LNCAP (cell line): ENCODE data around the gene DLGAP1.

Source experiments
- TF ChIP-seq, protein P1 (sequence below): fragments of 450-650 bp; IDR thresholded peaks from 2 replicates; pipeline ENCODE4 v1.5.1; 2017; ENCODE audit warnings: mild to moderate bottlenecking

Gene DLGAP1

DNA sequence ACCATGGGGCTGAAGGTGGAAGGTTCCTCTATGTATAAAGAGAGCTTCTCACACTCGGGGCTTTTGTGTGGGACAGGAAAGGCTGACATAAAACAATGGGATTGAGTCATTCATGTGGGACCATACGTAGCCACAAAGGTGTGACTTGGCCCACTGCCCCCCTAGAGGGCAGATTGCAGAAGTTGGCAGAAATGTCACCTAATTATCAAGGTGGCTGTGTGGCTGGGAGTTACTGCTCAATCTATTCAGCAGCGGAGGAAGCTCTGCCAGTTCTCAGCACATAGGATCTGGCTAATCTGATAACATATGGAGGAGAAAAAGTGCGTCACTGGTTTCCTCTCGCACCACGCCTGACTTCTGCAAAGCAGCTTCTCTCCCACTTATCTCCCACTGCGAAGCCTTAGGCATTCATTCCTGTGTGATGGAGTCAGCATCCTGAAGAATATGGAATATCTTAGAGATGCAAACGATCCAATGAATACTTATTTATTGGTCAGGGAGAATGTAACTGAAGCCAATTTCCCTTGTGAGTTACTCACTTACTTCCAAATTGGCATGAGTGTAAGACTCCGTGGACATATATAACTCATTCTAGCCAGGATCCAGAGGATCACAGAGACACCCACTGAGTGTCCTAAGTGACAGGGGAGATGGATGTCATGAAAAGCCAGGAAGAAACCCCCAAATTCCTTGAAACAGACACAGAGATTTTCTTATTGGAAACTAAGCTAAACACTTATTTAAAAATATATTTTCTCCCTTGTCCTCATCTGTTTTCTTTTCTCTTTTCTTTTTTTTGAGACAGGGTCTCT lies 660.4 kb downstream of the DLGAP1 start:
- TF ChIP-seq, protein P1, sequence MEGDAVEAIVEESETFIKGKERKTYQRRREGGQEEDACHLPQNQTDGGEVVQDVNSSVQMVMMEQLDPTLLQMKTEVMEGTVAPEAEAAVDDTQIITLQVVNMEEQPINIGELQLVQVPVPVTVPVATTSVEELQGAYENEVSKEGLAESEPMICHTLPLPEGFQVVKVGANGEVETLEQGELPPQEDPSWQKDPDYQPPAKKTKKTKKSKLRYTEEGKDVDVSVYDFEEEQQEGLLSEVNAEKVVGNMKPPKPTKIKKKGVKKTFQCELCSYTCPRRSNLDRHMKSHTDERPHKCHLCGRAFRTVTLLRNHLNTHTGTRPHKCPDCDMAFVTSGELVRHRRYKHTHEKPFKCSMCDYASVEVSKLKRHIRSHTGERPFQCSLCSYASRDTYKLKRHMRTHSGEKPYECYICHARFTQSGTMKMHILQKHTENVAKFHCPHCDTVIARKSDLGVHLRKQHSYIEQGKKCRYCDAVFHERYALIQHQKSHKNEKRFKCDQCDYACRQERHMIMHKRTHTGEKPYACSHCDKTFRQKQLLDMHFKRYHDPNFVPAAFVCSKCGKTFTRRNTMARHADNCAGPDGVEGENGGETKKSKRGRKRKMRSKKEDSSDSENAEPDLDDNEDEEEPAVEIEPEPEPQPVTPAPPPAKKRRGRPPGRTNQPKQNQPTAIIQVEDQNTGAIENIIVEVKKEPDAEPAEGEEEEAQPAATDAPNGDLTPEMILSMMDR = no peak

DNA sequence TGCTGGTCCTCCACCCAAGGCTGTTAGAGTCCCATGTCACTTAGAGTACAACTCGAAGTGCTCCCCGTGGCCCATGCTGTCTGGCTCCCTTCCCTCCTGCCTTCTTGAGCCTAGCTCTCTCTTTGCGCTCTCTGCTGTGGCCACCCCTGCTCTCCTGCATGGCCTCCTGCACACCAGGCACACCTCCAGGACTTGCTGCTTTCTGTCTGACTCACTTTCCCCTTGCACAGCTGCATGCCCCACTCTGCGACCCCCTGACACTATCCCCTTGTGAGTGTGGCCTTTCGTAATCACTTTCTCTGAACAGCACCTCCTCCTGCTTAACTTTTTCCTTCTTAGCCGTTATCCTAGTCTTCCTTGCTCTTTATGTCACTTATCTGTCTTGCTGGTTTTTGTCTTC lies 661.6 kb downstream of the DLGAP1 start:
- TF ChIP-seq, protein P1 = no peak

DNA sequence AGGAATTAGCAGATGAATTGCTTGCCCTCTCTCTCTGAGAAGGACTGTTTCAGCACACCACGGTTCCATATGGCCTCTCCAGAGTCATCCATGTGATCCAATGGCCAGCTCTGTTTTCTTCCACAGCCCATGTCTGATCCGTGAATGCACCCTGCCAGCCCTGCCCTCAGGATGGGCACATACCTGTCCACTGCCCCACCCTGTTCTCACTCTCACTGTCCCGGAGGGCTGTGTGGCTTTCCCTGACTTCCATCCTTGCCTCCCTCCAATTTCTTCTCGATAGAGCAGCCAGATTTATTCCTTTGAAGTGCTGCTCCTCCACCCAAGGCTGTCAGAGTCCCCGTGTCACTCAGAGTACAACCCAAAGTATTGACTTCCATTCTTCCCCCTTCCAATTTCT lies 662.0 kb downstream of the DLGAP1 start:
- TF ChIP-seq, protein P1 = no peak

DNA sequence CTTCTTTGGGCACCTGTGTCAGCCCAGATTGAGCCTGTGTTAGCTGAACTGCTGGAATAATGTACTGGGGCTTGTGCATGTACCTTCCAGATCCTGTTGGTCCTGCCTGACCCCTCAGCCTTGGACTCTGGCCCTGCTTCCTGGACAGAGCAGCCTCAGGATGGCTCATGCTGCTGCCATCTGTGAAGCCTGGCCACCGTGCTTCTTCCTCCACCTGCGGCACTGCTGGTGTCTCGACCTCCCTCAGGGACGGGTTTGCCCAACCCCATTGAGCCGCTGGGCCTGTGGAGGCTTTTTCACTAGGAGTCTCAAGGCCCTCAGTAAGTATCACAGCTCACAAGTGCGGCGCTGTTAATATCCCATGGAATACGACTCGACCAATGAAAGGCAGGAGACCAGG lies 662.4 kb downstream of the DLGAP1 start:
- TF ChIP-seq, protein P1 = no peak

DNA sequence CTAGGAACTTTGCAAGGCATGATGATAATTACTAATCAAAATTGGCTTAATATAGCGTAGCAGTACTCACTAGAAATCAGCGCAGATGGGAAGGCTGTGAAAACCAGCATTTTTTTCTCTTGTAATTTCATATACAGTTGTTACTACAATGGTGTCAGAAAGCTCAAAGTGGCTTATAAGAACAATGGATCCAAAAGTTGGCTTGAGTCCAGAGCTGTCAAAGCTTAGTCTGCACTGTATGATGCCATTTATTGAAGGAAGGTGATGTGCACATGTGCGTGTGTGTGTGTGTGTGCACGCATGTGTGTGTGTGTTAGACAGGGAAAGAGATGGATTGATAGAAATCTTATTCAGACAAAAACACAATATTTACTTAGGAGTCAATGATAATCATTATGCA lies 663.9 kb downstream of the DLGAP1 start:
- TF ChIP-seq, protein P1 = no peak

DNA sequence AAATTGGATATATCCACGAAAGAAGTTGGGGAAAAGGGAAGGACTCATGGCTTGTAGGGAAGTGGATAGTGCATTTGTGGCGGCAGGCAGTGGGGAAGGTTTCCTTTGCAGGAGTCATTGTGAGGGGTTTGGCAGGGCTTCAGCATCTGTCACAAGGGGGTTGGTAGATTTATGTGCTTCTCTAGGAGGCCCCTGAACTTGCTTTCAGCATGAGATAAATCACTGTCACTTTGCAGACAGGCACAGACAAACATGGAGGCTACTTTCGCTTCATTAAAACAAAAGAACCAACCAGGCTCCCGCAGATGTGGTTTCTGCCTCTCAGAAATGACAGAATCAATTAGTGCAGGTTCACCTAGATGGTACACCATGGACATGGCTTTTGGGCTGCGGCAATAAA lies 664.4 kb downstream of the DLGAP1 start:
- TF ChIP-seq, protein P1 = no peak

DNA sequence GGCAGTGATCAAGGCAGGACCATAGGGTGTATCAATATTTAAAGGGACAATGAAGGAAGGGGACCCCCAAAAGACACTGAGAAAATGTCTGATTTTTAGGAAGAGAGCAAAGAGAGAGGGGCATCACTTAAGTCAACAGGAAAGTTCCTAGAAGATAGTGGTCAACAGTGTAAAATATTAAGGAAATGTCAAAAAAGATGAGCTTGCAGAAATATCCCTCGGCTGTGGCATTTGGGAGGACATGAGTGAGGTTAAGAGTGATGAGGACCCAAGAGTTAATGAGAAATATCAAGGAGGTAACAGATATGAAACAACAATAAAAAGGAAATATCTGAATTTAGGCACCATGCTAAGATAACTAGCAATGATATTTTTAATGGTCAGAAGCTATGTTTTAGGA lies 665.6 kb downstream of the DLGAP1 start:
- TF ChIP-seq, protein P1 = no peak
